Astrocyte of the spinal cord (primary cell): ENCODE data around the gene MRTFB.
A peak's percentile ranks its signal among the peaks of the same experiment; 100 is the strongest.

ENCODE experiments used
- DNase-seq: peaks from one replicate; pipeline ENCODE4 v3.0.0; 2011; ENCODE audit warnings: low read depth, low spot score
- H3K4me3 ChIP-seq: 2 replicates; pipeline ENCODE4 v1.5.1; 2011; ENCODE audit warnings: low read depth, mild to moderate bottlenecking, low read length, moderate library complexity
- CTCF ChIP-seq: IDR thresholded peaks from 2 replicates; pipeline ENCODE4 v1.5.1; 2012; ENCODE audit warnings: low read depth, mild to moderate bottlenecking, low read length, inconsistent platforms
- in situ Hi-C: cut with HindIII; loops from 2 replicates; pipeline ENCODE4 v1.10.0; 2017; ENCODE audit warnings: low sequenced_read_pairs

MRTFB gene

GRCh38 chr16:14211856-14212543 lies 140.9 kb downstream of the MRTFB start:
- no peak for TF ChIP-seq CTCF
- in situ Hi-C loops, result no loop called here
- DNase-seq, result no peak
- H3K4me3 ChIP-seq, result no peak overlapping the region

- in situ Hi-C loops, result no loop called here
Measured at GRCh38 chr16:14215941-14216340, 144.8 kb downstream of the MRTFB start.

GRCh38 chr16:14219983-14220382 lies 148.9 kb downstream of the MRTFB start:
- TF ChIP-seq CTCF, result no peak
- in situ Hi-C loops, result no loop called here
- DNase-seq, result no peak

More at GRCh38 chr16:14215941-14216340, 144.8 kb downstream of the MRTFB start:
- no peak overlapping the region for H3K4me3 ChIP-seq
- TF ChIP-seq CTCF, result no peak
- no peak for DNase-seq

GRCh38 chr16:14223632-14224031 lies 152.5 kb downstream of the MRTFB start:
- in situ Hi-C loops, result no loop called here
- DNase-seq, result no peak
- no peak overlapping the region for H3K4me3 ChIP-seq
- no peak for TF ChIP-seq CTCF

More at GRCh38 chr16:14219983-14220382, 148.9 kb downstream of the MRTFB start:
- no peak overlapping the region for H3K4me3 ChIP-seq

GRCh38 chr16:14225457-14225856 lies 154.3 kb downstream of the MRTFB start:
- in situ Hi-C loops, result no loop called here
- no peak overlapping the region for H3K4me3 ChIP-seq
- no peak for DNase-seq
- no peak for TF ChIP-seq CTCF

GRCh38 chr16:14232106-14232864 lies 161.2 kb downstream of the MRTFB start:
- in situ Hi-C loops, result no loop called here
- TF ChIP-seq CTCF, result no peak
- H3K4me3 ChIP-seq, result no peak overlapping the region
- peak; percentile 31 for DNase-seq
